ENCODE data around the gene PCDH9. TPM values are rescaled to one million over a fixed set of nuclear protein-coding genes. Genes with fewer than 3 reads are reported as not detected.

PCDH9 gene
- polyA plus RNA-seq, 5 donors = 1.7 to 3.8 (median 2.4) TPM

- DNase-seq = no peak
These were observed 830.3 kb downstream of the PCDH9 start for GRCh38 chr13:66399873-66400272.

- no peak for DNase-seq
These were observed 833.0 kb downstream of the PCDH9 start for GRCh38 chr13:66397133-66397532.

GRCh38 chr13:66391322-66391721 lies 838.8 kb downstream of the PCDH9 start:
- no peak for DNase-seq

GRCh38 chr13:66378894-66379293 lies 851.2 kb downstream of the PCDH9 start:
- DNase-seq = no peak

- no peak for DNase-seq
These were observed 852.6 kb downstream of the PCDH9 start for GRCh38 chr13:66377569-66377968.

- no peak for DNase-seq
These were observed 854.4 kb downstream of the PCDH9 start for GRCh38 chr13:66375756-66376155.

- DNase-seq = no peak
These were observed 860.5 kb downstream of the PCDH9 start for GRCh38 chr13:66369666-66370065.

- no peak for DNase-seq
These were observed 862.8 kb downstream of the PCDH9 start for GRCh38 chr13:66367356-66367755.

GRCh38 chr13:66365101-66365500 lies 865.0 kb downstream of the PCDH9 start:
- DNase-seq = no peak

GRCh38 chr13:66364346-66364745 lies 865.8 kb downstream of the PCDH9 start:
- no peak for DNase-seq

- DNase-seq = no peak
These were observed 867.7 kb downstream of the PCDH9 start for GRCh38 chr13:66362485-66362884.

GRCh38 chr13:66359910-66360552 lies 870.1 kb downstream of the PCDH9 start:
- DNase-seq = no peak

- DNase-seq = no peak
These were observed 870.7 kb downstream of the PCDH9 start for GRCh38 chr13:66359393-66359792.

GRCh38 chr13:66358564-66358963 lies 871.6 kb downstream of the PCDH9 start:
- no peak for DNase-seq

- DNase-seq = no peak
These were observed 872.7 kb downstream of the PCDH9 start for GRCh38 chr13:66357463-66357862.

GRCh38 chr13:66354879-66355751 lies 875.0 kb downstream of the PCDH9 start:
- DNase-seq = no peak

GRCh38 chr13:66353664-66354063 lies 876.5 kb downstream of the PCDH9 start:
- no peak for DNase-seq

- DNase-seq = no peak
These were observed 880.2 kb downstream of the PCDH9 start for GRCh38 chr13:66349966-66350365.

GRCh38 chr13:66348745-66349690 lies 881.1 kb downstream of the PCDH9 start:
- DNase-seq = peak; percentile 17 to 21

GRCh38 chr13:66347486-66348117 lies 882.5 kb downstream of the PCDH9 start:
- DNase-seq = no peak

GRCh38 chr13:66345971-66346370 lies 884.2 kb downstream of the PCDH9 start:
- no peak for DNase-seq

GRCh38 chr13:66345518-66345810 lies 884.7 kb downstream of the PCDH9 start:
- DNase-seq = no peak
